Stimulated activated memory B cell treated with anti-CD40 and anti-IgM and Interleukin-4, amounts not matched to agents 10 μg/mL and 1 μg/mL and 100 μg/mL, for 72 hours (primary cell): ENCODE results near the gene NFATC1.

Source experiments
- ATAC-seq: fragments of 150-1000 bp; cut with Tn5 transposase; 2 replicates; pipeline ENCODE4 v1.10.0; 2021
- H3K27ac Mint-ChIP-seq: one replicate; pipeline ENCODE4 v1.8.0; 2022; ENCODE audit warnings: mild to moderate bottlenecking, mixed read lengths
- H3K27me3 Mint-ChIP-seq: one replicate; pipeline ENCODE4 v1.8.0; 2022; ENCODE audit warnings: mixed read lengths
- H3K36me3 Mint-ChIP-seq: one replicate; pipeline ENCODE4 v1.8.0; 2022; ENCODE audit warnings: mixed read lengths
- H3K4me1 Mint-ChIP-seq: one replicate; pipeline ENCODE4 v1.8.0; 2022; ENCODE audit warnings: mixed read lengths
- H3K4me3 Mint-ChIP-seq: one replicate; pipeline ENCODE4 v1.8.0; 2022; ENCODE audit warnings: mild to moderate bottlenecking, moderate library complexity, mixed read lengths
- H3K9me3 Mint-ChIP-seq: one replicate; pipeline ENCODE4 v1.8.0; 2022; ENCODE audit warnings: mixed read lengths

The NFATC1 gene

GRCh38 chr18:79402977-79403722, 7.4 kb downstream of the NFATC1 start:
- Mint-ChIP-seq H3K27ac (peak overlapping the region; percentile 94), H3K4me1 (peaks cover 84% of the 10 kb centered on the region), H3K4me3 (peak overlapping the region; percentile 83), H3K27me3 (no peaks in the 10 kb centered on the region), H3K9me3 (no peaks in the 10 kb centered on the region), H3K36me3 (peaks cover 34% of the 10 kb centered on the region)
- no peak for ATAC-seq

GRCh38 chr18:79403723-79404566, 8.2 kb downstream of the NFATC1 start:
- Mint-ChIP-seq H3K27me3 (no peaks in the 10 kb centered on the region), H3K9me3 (no peaks in the 10 kb centered on the region), H3K4me1 (peaks cover 76% of the 10 kb centered on the region), H3K27ac (peak overlapping the region; percentile 94), H3K4me3 (peak overlapping the region; percentile 83), H3K36me3 (peaks cover 26% of the 10 kb centered on the region)
- no peak for ATAC-seq

- Mint-ChIP-seq H3K9me3 (no peaks in the 10 kb centered on the region), H3K4me3 (peak overlapping the region; percentile 83), H3K4me1 (peaks cover 70% of the 10 kb centered on the region), H3K36me3 (peaks cover 22% of the 10 kb centered on the region), H3K27ac (peak overlapping the region; percentile 94), H3K27me3 (no peaks in the 10 kb centered on the region)
- no peak for ATAC-seq
Observed at GRCh38 chr18:79404567-79404910, 8.8 kb downstream of the NFATC1 start.

GRCh38 chr18:79405019-79405780, 9.5 kb downstream of the NFATC1 start:
- ATAC-seq: no peak
- Mint-ChIP-seq H3K9me3 (no peaks in the 10 kb centered on the region), H3K27me3 (no peaks in the 10 kb centered on the region), H3K36me3 (peaks cover 22% of the 10 kb centered on the region), H3K27ac (peak overlapping the region; percentile 94), H3K4me1 (peaks cover 69% of the 10 kb centered on the region), H3K4me3 (peak overlapping the region; percentile 83)

GRCh38 chr18:79405781-79406575, 10.2 kb downstream of the NFATC1 start:
- peaks cover 66% of the 10 kb centered on the region for H3K4me1 Mint-ChIP-seq
- ATAC-seq: peak; percentile 92
- no peaks in the 10 kb centered on the region for H3K27me3 Mint-ChIP-seq
- peak overlapping the region; percentile 83 for H3K4me3 Mint-ChIP-seq
- H3K27ac Mint-ChIP-seq: peak overlapping the region; percentile 94
- peaks cover 20% of the 10 kb centered on the region for H3K36me3 Mint-ChIP-seq
- no peaks in the 10 kb centered on the region for H3K9me3 Mint-ChIP-seq

- ATAC-seq: no peak
- no peak overlapping the region for H3K4me3 Mint-ChIP-seq
- no peaks in the 10 kb centered on the region for H3K27me3 Mint-ChIP-seq
- H3K27ac Mint-ChIP-seq: peak overlapping the region; percentile 94
- H3K36me3 Mint-ChIP-seq: peaks cover 17% of the 10 kb centered on the region
- no peaks in the 10 kb centered on the region for H3K9me3 Mint-ChIP-seq
- peaks cover 59% of the 10 kb centered on the region for H3K4me1 Mint-ChIP-seq
Observed at GRCh38 chr18:79406708-79407107, 11.0 kb downstream of the NFATC1 start.

- Mint-ChIP-seq H3K4me3 (no peak overlapping the region), H3K9me3 (no peaks in the 10 kb centered on the region), H3K27me3 (no peaks in the 10 kb centered on the region), H3K4me1 (peaks cover 48% of the 10 kb centered on the region), H3K36me3 (peaks cover 38% of the 10 kb centered on the region), H3K27ac (no peak overlapping the region)
- no peak for ATAC-seq
Observed at GRCh38 chr18:79409313-79409712, 13.6 kb downstream of the NFATC1 start.

- H3K9me3 Mint-ChIP-seq: no peaks in the 10 kb centered on the region
- peaks cover 45% of the 10 kb centered on the region for H3K36me3 Mint-ChIP-seq
- ATAC-seq: no peak
- no peak overlapping the region for H3K4me3 Mint-ChIP-seq
- H3K27me3 Mint-ChIP-seq: no peaks in the 10 kb centered on the region
- H3K27ac Mint-ChIP-seq: no peak overlapping the region
- peaks cover 46% of the 10 kb centered on the region for H3K4me1 Mint-ChIP-seq
Observed at GRCh38 chr18:79410171-79410641, 14.5 kb downstream of the NFATC1 start.

GRCh38 chr18:79410731-79411613, 15.2 kb downstream of the NFATC1 start:
- H3K27me3 Mint-ChIP-seq: no peaks in the 10 kb centered on the region
- peaks cover 41% of the 10 kb centered on the region for H3K36me3 Mint-ChIP-seq
- no peak overlapping the region for H3K27ac Mint-ChIP-seq
- peaks cover 39% of the 10 kb centered on the region for H3K4me1 Mint-ChIP-seq
- no peak overlapping the region for H3K4me3 Mint-ChIP-seq
- peak; percentile 53 for ATAC-seq
- no peaks in the 10 kb centered on the region for H3K9me3 Mint-ChIP-seq

GRCh38 chr18:79411614-79412526, 16.1 kb downstream of the NFATC1 start:
- ATAC-seq: no peak
- Mint-ChIP-seq H3K27me3 (no peaks in the 10 kb centered on the region), H3K36me3 (peaks cover 44% of the 10 kb centered on the region), H3K4me1 (peaks cover 39% of the 10 kb centered on the region), H3K4me3 (no peak overlapping the region), H3K27ac (no peak overlapping the region), H3K9me3 (no peaks in the 10 kb centered on the region)

GRCh38 chr18:79413025-79413424, 17.3 kb downstream of the NFATC1 start:
- H3K4me1 Mint-ChIP-seq: peaks cover 34% of the 10 kb centered on the region
- peaks cover 41% of the 10 kb centered on the region for H3K36me3 Mint-ChIP-seq
- H3K27me3 Mint-ChIP-seq: no peaks in the 10 kb centered on the region
- no peak overlapping the region for H3K4me3 Mint-ChIP-seq
- no peaks in the 10 kb centered on the region for H3K9me3 Mint-ChIP-seq
- ATAC-seq: no peak
- no peak overlapping the region for H3K27ac Mint-ChIP-seq

GRCh38 chr18:79413426-79413825, 17.7 kb downstream of the NFATC1 start:
- Mint-ChIP-seq H3K27me3 (no peaks in the 10 kb centered on the region), H3K27ac (no peak overlapping the region), H3K4me3 (no peak overlapping the region), H3K36me3 (peaks cover 41% of the 10 kb centered on the region), H3K4me1 (peaks cover 36% of the 10 kb centered on the region), H3K9me3 (no peaks in the 10 kb centered on the region)
- no peak for ATAC-seq

GRCh38 chr18:79413901-79414300, 18.2 kb downstream of the NFATC1 start:
- no peak overlapping the region for H3K4me3 Mint-ChIP-seq
- no peak for ATAC-seq
- no peaks in the 10 kb centered on the region for H3K27me3 Mint-ChIP-seq
- H3K27ac Mint-ChIP-seq: no peak overlapping the region
- H3K9me3 Mint-ChIP-seq: no peaks in the 10 kb centered on the region
- H3K4me1 Mint-ChIP-seq: peaks cover 41% of the 10 kb centered on the region
- H3K36me3 Mint-ChIP-seq: peaks cover 46% of the 10 kb centered on the region
